A549 (cell line): ENCODE results near the gene DCTN3.

Source experiments
- CBX2 ChIP-seq: fragments of 200-600 bp; sonication (generic); IDR thresholded peaks from 2 replicates; pipeline ENCODE4 v1.6.1; 2016; ENCODE audit warnings: low read depth, mild to moderate bottlenecking, borderline replicate concordance
- CEBPB ChIP-seq, 2 experiments: fragments of >200 bp in 1 of 2; sonication (Bioruptor Twin) in 1 of 2; formaldehyde crosslinking in 1 of 2; IDR thresholded peaks; 2 replicates each; pipeline ENCODE4 v1.6.1; 2012 to 2016
- EHMT2 ChIP-seq: fragments of 200-600 bp; sonication (generic); IDR thresholded peaks from 2 replicates; pipeline ENCODE4 v1.6.1; 2016; ENCODE audit warnings: antibody characterized with exemption, low read depth, mild to moderate bottlenecking, moderate library complexity
- EP300 ChIP-seq, 2 experiments: fragments of >200 bp; sonication (Bioruptor Twin); formaldehyde crosslinking; IDR thresholded peaks; 2 replicates in 1 of 2; 3 replicates in 1 of 2; pipeline ENCODE4 v1.6.1; 2016 to 2017
- JUN ChIP-seq, 2 experiments: fragments of >200 bp; sonication (Bioruptor Twin); formaldehyde crosslinking; IDR thresholded peaks; 2 replicates in 1 of 2; 3 replicates in 1 of 2; pipeline ENCODE4 v1.6.1; 2016 to 2017
- KDM1A ChIP-seq: fragments of 200-600 bp; sonication (generic); IDR thresholded peaks from 2 replicates; pipeline ENCODE4 v1.6.1; 2016; ENCODE audit warnings: low read depth, mild to moderate bottlenecking
- POLR2A ChIP-seq: IDR thresholded peaks from 2 replicates; pipeline ENCODE4 v1.6.1; 2012; ENCODE audit warnings: mild to moderate bottlenecking, low read length
- POLR2AphosphoS2 ChIP-seq: conservative IDR thresholded peaks from 2 replicates; pipeline ENCODE4 v1.6.1; 2012; ENCODE audit warnings: low read length, improper control_type of control experiment, inconsistent platforms
- RAD21 ChIP-seq, 2 experiments: fragments of >200 bp in 1 of 2; sonication (Bioruptor Twin) in 1 of 2; formaldehyde crosslinking in 1 of 2; IDR thresholded peaks in 1 of 2; conservative IDR thresholded peaks in 1 of 2; 2 replicates in 1 of 2; 3 replicates in 1 of 2; pipeline ENCODE4 v1.6.1; 2012 to 2018; ENCODE audit warnings: inconsistent platforms in 1 of 2
- RCOR1 ChIP-seq: fragments of 150-350 bp; IDR thresholded peaks from 2 replicates; pipeline ENCODE4 v1.6.1; 2014; ENCODE audit warnings: antibody characterized with exemption, low read length, low read depth
- ZSCAN20 ChIP-seq: fragments of 250-450 bp; sonication (Bioruptor Pico); IDR thresholded peaks from 2 replicates; pipeline ENCODE4 v1.8.0; 2022; ENCODE audit warnings: mild to moderate bottlenecking, moderate library complexity
- TF ChIP-seq, protein P1 (sequence below): fragments of >200 bp; sonication (Bioruptor Twin); formaldehyde crosslinking; IDR thresholded peaks from 3 replicates; pipeline ENCODE4 v1.5.1; 2016
- TF ChIP-seq, protein P2 (sequence below): IDR thresholded peaks from 2 replicates; pipeline ENCODE4 v1.6.1; 2012
- TF ChIP-seq, protein P3 (sequence below): fragments of 200-600 bp; sonication (generic); IDR thresholded peaks from 2 replicates; pipeline ENCODE4 v1.6.1; 2016; ENCODE audit warnings: antibody characterized with exemption, mild to moderate bottlenecking, moderate library complexity

DNA sequence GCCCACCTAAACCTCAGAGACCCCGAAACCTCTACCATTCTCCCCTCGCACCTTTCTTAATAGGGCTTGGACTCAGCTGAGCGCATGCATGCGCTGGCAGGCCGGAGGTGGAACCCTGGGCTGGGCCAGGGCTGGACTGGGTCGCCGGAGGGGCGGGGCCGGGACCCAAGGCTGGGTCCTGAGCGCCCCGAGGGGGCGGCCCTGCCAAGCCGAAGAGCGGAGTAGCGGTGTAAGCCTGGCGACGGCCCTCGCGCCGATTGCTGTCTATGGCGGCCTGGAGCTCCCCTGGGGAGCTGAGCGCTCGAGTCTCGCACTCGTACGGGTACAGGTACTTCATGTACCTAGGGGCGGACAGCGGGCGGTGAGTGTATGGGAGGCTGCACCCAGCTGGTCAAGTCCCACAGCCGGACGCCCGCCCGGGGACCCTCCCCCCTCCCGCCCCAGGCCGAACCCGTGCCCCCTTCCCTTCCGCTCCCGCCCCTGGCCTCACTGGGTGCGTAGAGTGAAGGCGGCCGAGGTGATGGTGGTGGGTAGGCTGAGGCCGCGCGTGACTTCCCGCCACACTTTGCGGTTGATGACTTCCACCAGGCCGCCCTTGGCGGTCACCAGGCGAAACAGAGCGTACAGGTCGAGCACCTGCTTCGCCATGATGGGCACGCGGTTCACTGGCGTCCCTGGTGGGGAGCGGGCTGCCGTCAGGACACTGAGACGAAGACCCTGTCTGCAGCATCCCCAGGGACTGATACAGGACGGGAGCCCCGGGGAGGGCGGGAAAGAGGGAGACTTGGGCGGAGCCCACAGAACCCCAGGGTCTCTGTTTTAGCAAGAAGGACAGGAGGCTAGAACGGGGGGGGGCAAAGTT, 3.3 kb upstream of the DCTN3 start:
- no peak for TF ChIP-seq CEBPB (IDR thresholded peaks at IDR 0.05)
- TF ChIP-seq EP300 (IDR thresholded peaks at IDR 0.05), result no peak
- TF ChIP-seq ZSCAN20 (CRISPR knock-in tag), result no peak
- TF ChIP-seq POLR2A, result no peak
- TF ChIP-seq, protein P1, sequence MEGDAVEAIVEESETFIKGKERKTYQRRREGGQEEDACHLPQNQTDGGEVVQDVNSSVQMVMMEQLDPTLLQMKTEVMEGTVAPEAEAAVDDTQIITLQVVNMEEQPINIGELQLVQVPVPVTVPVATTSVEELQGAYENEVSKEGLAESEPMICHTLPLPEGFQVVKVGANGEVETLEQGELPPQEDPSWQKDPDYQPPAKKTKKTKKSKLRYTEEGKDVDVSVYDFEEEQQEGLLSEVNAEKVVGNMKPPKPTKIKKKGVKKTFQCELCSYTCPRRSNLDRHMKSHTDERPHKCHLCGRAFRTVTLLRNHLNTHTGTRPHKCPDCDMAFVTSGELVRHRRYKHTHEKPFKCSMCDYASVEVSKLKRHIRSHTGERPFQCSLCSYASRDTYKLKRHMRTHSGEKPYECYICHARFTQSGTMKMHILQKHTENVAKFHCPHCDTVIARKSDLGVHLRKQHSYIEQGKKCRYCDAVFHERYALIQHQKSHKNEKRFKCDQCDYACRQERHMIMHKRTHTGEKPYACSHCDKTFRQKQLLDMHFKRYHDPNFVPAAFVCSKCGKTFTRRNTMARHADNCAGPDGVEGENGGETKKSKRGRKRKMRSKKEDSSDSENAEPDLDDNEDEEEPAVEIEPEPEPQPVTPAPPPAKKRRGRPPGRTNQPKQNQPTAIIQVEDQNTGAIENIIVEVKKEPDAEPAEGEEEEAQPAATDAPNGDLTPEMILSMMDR, result no peak
- TF ChIP-seq CBX2, result no peak
- TF ChIP-seq POLR2AphosphoS2, result no peak
- no peak for TF ChIP-seq KDM1A
- TF ChIP-seq EHMT2, result no peak
- no peak for TF ChIP-seq JUN (IDR thresholded peaks at IDR 0.05)
- TF ChIP-seq, protein P2, sequence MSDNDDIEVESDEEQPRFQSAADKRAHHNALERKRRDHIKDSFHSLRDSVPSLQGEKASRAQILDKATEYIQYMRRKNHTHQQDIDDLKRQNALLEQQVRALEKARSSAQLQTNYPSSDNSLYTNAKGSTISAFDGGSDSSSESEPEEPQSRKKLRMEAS, result no peak
- no peak for TF ChIP-seq RCOR1
- TF ChIP-seq RAD21 (conservative IDR thresholded peaks at IDR 0.05 in 1 of 2, IDR thresholded peaks at IDR 0.05 in 1 of 2), result no peak
- TF ChIP-seq, protein P3, sequence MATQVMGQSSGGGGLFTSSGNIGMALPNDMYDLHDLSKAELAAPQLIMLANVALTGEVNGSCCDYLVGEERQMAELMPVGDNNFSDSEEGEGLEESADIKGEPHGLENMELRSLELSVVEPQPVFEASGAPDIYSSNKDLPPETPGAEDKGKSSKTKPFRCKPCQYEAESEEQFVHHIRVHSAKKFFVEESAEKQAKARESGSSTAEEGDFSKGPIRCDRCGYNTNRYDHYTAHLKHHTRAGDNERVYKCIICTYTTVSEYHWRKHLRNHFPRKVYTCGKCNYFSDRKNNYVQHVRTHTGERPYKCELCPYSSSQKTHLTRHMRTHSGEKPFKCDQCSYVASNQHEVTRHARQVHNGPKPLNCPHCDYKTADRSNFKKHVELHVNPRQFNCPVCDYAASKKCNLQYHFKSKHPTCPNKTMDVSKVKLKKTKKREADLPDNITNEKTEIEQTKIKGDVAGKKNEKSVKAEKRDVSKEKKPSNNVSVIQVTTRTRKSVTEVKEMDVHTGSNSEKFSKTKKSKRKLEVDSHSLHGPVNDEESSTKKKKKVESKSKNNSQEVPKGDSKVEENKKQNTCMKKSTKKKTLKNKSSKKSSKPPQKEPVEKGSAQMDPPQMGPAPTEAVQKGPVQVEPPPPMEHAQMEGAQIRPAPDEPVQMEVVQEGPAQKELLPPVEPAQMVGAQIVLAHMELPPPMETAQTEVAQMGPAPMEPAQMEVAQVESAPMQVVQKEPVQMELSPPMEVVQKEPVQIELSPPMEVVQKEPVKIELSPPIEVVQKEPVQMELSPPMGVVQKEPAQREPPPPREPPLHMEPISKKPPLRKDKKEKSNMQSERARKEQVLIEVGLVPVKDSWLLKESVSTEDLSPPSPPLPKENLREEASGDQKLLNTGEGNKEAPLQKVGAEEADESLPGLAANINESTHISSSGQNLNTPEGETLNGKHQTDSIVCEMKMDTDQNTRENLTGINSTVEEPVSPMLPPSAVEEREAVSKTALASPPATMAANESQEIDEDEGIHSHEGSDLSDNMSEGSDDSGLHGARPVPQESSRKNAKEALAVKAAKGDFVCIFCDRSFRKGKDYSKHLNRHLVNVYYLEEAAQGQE, result no peak
